Small intestine (tissue), 7 donors: ENCODE measurements around the gene UCHL3. TPM values are rescaled to one million over a fixed set of nuclear protein-coding genes. Genes with fewer than 3 reads are reported as not detected.

Source experiments
- DNase-seq, 2 donors: peaks; one replicate each; pipeline versions ENCODE4 v3.0.0 to v3.0.0-alpha.2; 2013
- FAIRE-seq: peaks from 2 replicates; lab custom pipeline; 2012; peaks lifted over from hg19 to GRCh38; lab: Jason Lieb, UNC
- H3K27ac ChIP-seq, 3 donors: one replicate each; pipeline ENCODE4 v1.5.1; 2013; ENCODE audit warnings: low read length in 2 of 3, mild to moderate bottlenecking in 2 of 3, control low read depth in 1 of 3, inconsistent platforms in 1 of 3, low read depth in 1 of 3, moderate library complexity in 1 of 3
- H3K27me3 ChIP-seq, 3 donors: one replicate each; pipeline ENCODE4 v1.6.1; 2013; ENCODE audit warnings: low read length in 3 of 3, inconsistent platforms in 1 of 3; ENCODE audit not compliant: control insufficient read depth in 3 of 3, insufficient read depth in 3 of 3
- H3K36me3 ChIP-seq, 3 donors: one replicate each; pipeline ENCODE4 v1.6.1; 2013; ENCODE audit warnings: low read length in 3 of 3, inconsistent platforms in 1 of 3, low read depth in 1 of 3, mild to moderate bottlenecking in 1 of 3, moderate library complexity in 1 of 3; ENCODE audit not compliant: control insufficient read depth in 3 of 3, insufficient read depth in 2 of 3
- H3K4me1 ChIP-seq, 3 donors: one replicate each; pipeline ENCODE4 v1.6.1; 2013; ENCODE audit warnings: low read length in 2 of 3, inconsistent platforms in 1 of 3, low read depth in 1 of 3, mild to moderate bottlenecking in 1 of 3, moderate library complexity in 1 of 3; ENCODE audit not compliant: control insufficient read depth in 3 of 3, insufficient read depth in 2 of 3
- H3K4me3 ChIP-seq, 3 donors: one replicate each; pipeline ENCODE4 v1.5.1; 2013; ENCODE audit warnings: low read length in 3 of 3, control low read depth in 1 of 3, inconsistent platforms in 1 of 3, low read depth in 1 of 3, mild to moderate bottlenecking in 1 of 3, moderate library complexity in 1 of 3
- H3K9me3 ChIP-seq, 2 donors: one replicate each; pipeline ENCODE4 v1.6.1; 2013; ENCODE audit warnings: low read depth in 1 of 2, low read length in 1 of 2; ENCODE audit not compliant: control insufficient read depth in 2 of 2, insufficient read depth in 1 of 2
- WGBS, 3 donors: extraction: QIAGEN DNeasy Blood & Tissue Kit; methylation state at CpG; one replicate each; pipeline ENCODE4 v1.1.7; 2013; 5-methylcytosine and 5-hydroxymethylcytosine counted together
- polyA plus RNA-seq, 4 donors: library from polyadenylated mRNA; stranded (reverse) in 3 of 4; unstranded in 1 of 4; fragments of 200-250 nt in 3 of 4; fragments of 120-200 nt in 1 of 4; gene quantifications; one replicate each; pipeline versions ENCODE4 v1.2.1 to v1.2.3, GENCODE V29; 2013
- donor health status: healthy with polysubstance abuse.
- donor health status: control.
- donor health status: control.
- donor health status: Bipolar disorder and iron deficiency.
- donor health status: healthy.

UCHL3 gene
- polyA plus RNA-seq, 4 donors = 30.3 to 63.2 (median 41.8) TPM

- Histone ChIP-seq H3K36me3 (peaks cover 0 to 6% (median 4%) of the 10 kb centered on the region in 3 donors), H3K4me3 (no peak overlapping the region), H3K9me3 (no peaks in the 10 kb centered on the region), H3K27me3 (no peaks in the 10 kb centered on the region), H3K27ac (no peak overlapping the region), H3K4me1 (no peaks in the 10 kb centered on the region)
- DNase-seq (no peak), FAIRE-seq (no peak)
- WGBS, 3 donors = 62 to 76% (median 75%) methylated on average over 1 of the region's 1 CpG
Observed at GRCh38 chr13:75620020-75620419, 70.4 kb downstream of the UCHL3 start.

GRCh38 chr13:75621147-75621546 lies 71.6 kb downstream of the UCHL3 start:
- 73 to 86% (median 74%) methylated on average over 2 of the region's 2 CpGs for WGBS, 3 donors
- no peaks in the 10 kb centered on the region for H3K27me3 ChIP-seq
- no peak overlapping the region for H3K27ac ChIP-seq
- FAIRE-seq (no peak), DNase-seq (no peak)
- H3K4me3 ChIP-seq = no peak overlapping the region
- no peaks in the 10 kb centered on the region for H3K9me3 ChIP-seq
- H3K36me3 ChIP-seq = peaks cover 0 to 6% (median 5%) of the 10 kb centered on the region in 3 donors
- H3K4me1 ChIP-seq = no peaks in the 10 kb centered on the region

- FAIRE-seq (no peak), DNase-seq (no peak)
- H3K27ac ChIP-seq = no peak overlapping the region
- H3K4me3 ChIP-seq = no peak overlapping the region
- H3K36me3 ChIP-seq = peaks cover 0 to 3% (median 2%) of the 10 kb centered on the region in 3 donors
- H3K4me1 ChIP-seq = no peaks in the 10 kb centered on the region
- no peaks in the 10 kb centered on the region for H3K9me3 ChIP-seq
- H3K27me3 ChIP-seq = no peaks in the 10 kb centered on the region
- 89 to 94% (median 92%) methylated on average over 4 of the region's 4 CpGs for WGBS, 3 donors
Observed at GRCh38 chr13:75628801-75629200, 79.2 kb downstream of the UCHL3 start.

GRCh38 chr13:75633285-75633684 lies 83.7 kb downstream of the UCHL3 start:
- H3K36me3 ChIP-seq = no peaks in the 10 kb centered on the region
- no peaks in the 10 kb centered on the region for H3K9me3 ChIP-seq
- DNase-seq (no peak), FAIRE-seq (no peak)
- peaks cover 2 to 6% (median 3%) of the 10 kb centered on the region in 3 donors for H3K4me1 ChIP-seq
- 18 to 27% (median 26%) methylated on average over 2 of the region's 2 CpGs for WGBS, 3 donors
- H3K4me3 ChIP-seq = no peak overlapping the region
- no peak overlapping the region for H3K27ac ChIP-seq
- peaks cover 0 to 18% (median 0%) of the 10 kb centered on the region in 3 donors for H3K27me3 ChIP-seq

GRCh38 chr13:75635101-75635827 lies 85.7 kb downstream of the UCHL3 start:
- H3K36me3 ChIP-seq = no peaks in the 10 kb centered on the region
- FAIRE-seq (no peak), DNase-seq (peak in 1 of 2 donors; percentile 6)
- H3K27ac ChIP-seq = no peak overlapping the region
- 30 to 46% (median 34%) methylated on average over 43 to 49 of the region's 49 CpGs for WGBS, 3 donors
- no peaks in the 10 kb centered on the region for H3K9me3 ChIP-seq
- H3K4me1 ChIP-seq = peaks cover 2 to 6% (median 3%) of the 10 kb centered on the region in 3 donors
- peaks cover 0 to 18% (median 0%) of the 10 kb centered on the region in 3 donors for H3K27me3 ChIP-seq
- H3K4me3 ChIP-seq = peak overlapping the region; percentile 23 to 68 (median 61)

- FAIRE-seq (no peak), DNase-seq (peak; percentile 28 to 63)
- H3K9me3 ChIP-seq = no peaks in the 10 kb centered on the region
- WGBS, 3 donors = 0 to 1% (median 0%) methylated on average over 43 to 76 of the region's 76 CpGs
- no peak within 1 kb of the TSS for H3K27ac ChIP-seq
- H3K4me1 ChIP-seq = peaks cover 2 to 6% (median 3%) of the 10 kb centered on the region in 3 donors
- peak within 1 kb of the TSS; percentile 52 to 68 (median 61) for H3K4me3 ChIP-seq
- no peaks in the 10 kb centered on the region for H3K36me3 ChIP-seq
- H3K27me3 ChIP-seq = peaks cover 0 to 18% (median 0%) of the 10 kb centered on the region in 3 donors
Observed at GRCh38 chr13:75635828-75636435, 86.3 kb downstream of the UCHL3 start, which contains the start of gene LMO7. Gene LMO7, plus strand, starts transcription at chr13:75636330. Its CDS starts 328 bp downstream, at chr13:75636658.

GRCh38 chr13:75636436-75637180 lies 87.0 kb downstream of the UCHL3 start:
- H3K27ac ChIP-seq = no peak overlapping the region

GRCh38 chr13:75637181-75637750 lies 87.7 kb downstream of the UCHL3 start:
- no peak for FAIRE-seq
- no peaks in the 10 kb centered on the region for H3K9me3 ChIP-seq
- H3K36me3 ChIP-seq = no peaks in the 10 kb centered on the region
- WGBS, 3 donors = 17 to 31% (median 25%) methylated on average over 17 of the region's 17 CpGs
- peaks cover 0 to 18% (median 0%) of the 10 kb centered on the region in 3 donors for H3K27me3 ChIP-seq
- peak in 1 of 2 donors; percentile 3 for DNase-seq
- peaks cover 2 to 6% (median 3%) of the 10 kb centered on the region in 3 donors for H3K4me1 ChIP-seq
- H3K27ac ChIP-seq = no peak overlapping the region
- peak overlapping the region in 2 of 3 donors; percentile 13 to 68 for H3K4me3 ChIP-seq

More at GRCh38 chr13:75636436-75637180, 87.0 kb downstream of the UCHL3 start:
- DNase-seq (peak; percentile 39 to 66), FAIRE-seq (no peak)
- H3K4me1 ChIP-seq = peaks cover 2 to 6% (median 3%) of the 10 kb centered on the region in 3 donors
- H3K27me3 ChIP-seq = peaks cover 0 to 18% (median 0%) of the 10 kb centered on the region in 3 donors
- no peaks in the 10 kb centered on the region for H3K36me3 ChIP-seq
- H3K9me3 ChIP-seq = no peaks in the 10 kb centered on the region
- 1 to 2% (median 1%) methylated on average over 49 to 58 of the region's 58 CpGs for WGBS, 3 donors
- peak overlapping the region; percentile 52 to 68 (median 61) for H3K4me3 ChIP-seq
